Measurements from ENCODE around the gene EGFL8. TPM values are rescaled to one million over a fixed set of nuclear protein-coding genes. Genes with fewer than 3 reads are reported as not detected.
A peak's percentile ranks its signal among the peaks of the same experiment; 100 is the strongest.

The EGFL8 gene
- total and polyA plus RNA-seq, 2 experiments from 2014 or later = 2.2 to 3.8 TPM

GRCh38 chr6:32194388-32194787 is 30.0 kb downstream of the EGFL8 start:
- 99% methylated on average over 4 of the region's 4 CpGs for WGBS, 2 experiments (ENCODE audit: low coverage in 1 of 2, low lambda C conversion rate in 2 of 2, missing lambda C conversion rate in 2 of 2)
- Histone ChIP-seq H3K4me2 (ENCODE audit: unreplicated experiment) (peak overlapping the region; percentile 95), H3K27ac (peak overlapping the region; percentile 91), H3K4me3 (peak overlapping the region; percentile 80; the same call in 1 of the 2 replicates), H3K9me3 (ENCODE audit: low read depth) (no peaks in the 10 kb centered on the region), H3K9me2 (ENCODE audit: insufficient read depth) (no peaks in the 10 kb centered on the region), H4K20me1 (ENCODE audit: insufficient read depth) (no peaks in the 10 kb centered on the region), H3F3A (ENCODE audit: insufficient read depth) (peaks cover 13% of the 10 kb centered on the region), H3K79me2 (ENCODE audit: insufficient read depth) (peaks cover 12% of the 10 kb centered on the region), H3K9ac (peak overlapping the region; percentile 89), H3K4me1 (ENCODE audit: insufficient read depth) (peaks cover 28% of the 10 kb centered on the region), H3K27me3 (replicated peaks; ENCODE audit: insufficient read depth) (no peaks in the 10 kb centered on the region), H3K36me3 (ENCODE audit: low read depth) (no peaks in the 10 kb centered on the region), H2AFZ (peak overlapping the region; percentile 78; the same call in 1 of the 2 replicates)
- no peak for DNase-seq
- in situ Hi-C loops (cut with MboI) = no loop called here
- TF ChIP-seq EZH2 (IDR thresholded peaks at IDR 0.05; ENCODE audit: insufficient read depth, poor library complexity, severe bottlenecking) = no peak
- TF ChIP-seq EZH2phosphoT487 (IDR thresholded peaks at IDR 0.05; ENCODE audit: insufficient read depth, low read depth) = no peak

- no peaks in the 10 kb centered on the region for H4K20me1 ChIP-seq (ENCODE audit: insufficient read depth)
- H3K36me3 ChIP-seq (ENCODE audit: low read depth) = no peaks in the 10 kb centered on the region
- no peaks in the 10 kb centered on the region for H3K9me3 ChIP-seq (ENCODE audit: low read depth)
- H3K4me2 ChIP-seq (ENCODE audit: unreplicated experiment) = peak overlapping the region; percentile 95
- no peaks in the 10 kb centered on the region for H3K27me3 ChIP-seq (replicated peaks; ENCODE audit: insufficient read depth)
- H3K4me3 ChIP-seq = peak overlapping the region; percentile 80
- H3K9ac ChIP-seq = peak overlapping the region; percentile 89
- peaks cover 5% of the 10 kb centered on the region for H3K79me2 ChIP-seq (ENCODE audit: insufficient read depth)
- 11% methylated on average over 15 of the region's 15 CpGs for WGBS, 2 experiments (ENCODE audit: low coverage in 1 of 2, low lambda C conversion rate in 2 of 2, missing lambda C conversion rate in 2 of 2)
- TF ChIP-seq EZH2phosphoT487 (IDR thresholded peaks at IDR 0.05; ENCODE audit: insufficient read depth, low read depth) = no peak
- TF ChIP-seq EZH2 (IDR thresholded peaks at IDR 0.05; ENCODE audit: insufficient read depth, poor library complexity, severe bottlenecking) = no peak
- peak overlapping the region; percentile 78 for H2AFZ ChIP-seq
- peak overlapping the region; percentile 91 for H3K27ac ChIP-seq
- no peaks in the 10 kb centered on the region for H3K9me2 ChIP-seq (ENCODE audit: insufficient read depth)
- in situ Hi-C loops (cut with MboI) = no loop called here
- peak; percentile 82 for DNase-seq
- peaks cover 13% of the 10 kb centered on the region for H3F3A ChIP-seq (ENCODE audit: insufficient read depth)
- peaks cover 28% of the 10 kb centered on the region for H3K4me1 ChIP-seq (ENCODE audit: insufficient read depth)
These were observed 30.6 kb downstream of the EGFL8 start for GRCh38 chr6:32194825-32195651.

- Histone ChIP-seq H3K27ac (no peak overlapping the region), H4K20me1 (ENCODE audit: insufficient read depth) (no peaks in the 10 kb centered on the region), H3K4me2 (ENCODE audit: unreplicated experiment) (no peak overlapping the region), H3K27me3 (replicated peaks; ENCODE audit: insufficient read depth) (no peaks in the 10 kb centered on the region), H3K9me2 (ENCODE audit: insufficient read depth) (no peaks in the 10 kb centered on the region), H3K4me3 (no peak overlapping the region), H3K9ac (peak overlapping the region; percentile 89; the same call in 1 of the 2 replicates), H3K4me1 (ENCODE audit: insufficient read depth) (peaks cover 25% of the 10 kb centered on the region), H3K9me3 (ENCODE audit: low read depth) (no peaks in the 10 kb centered on the region), H3K36me3 (ENCODE audit: low read depth) (no peaks in the 10 kb centered on the region), H3K79me2 (ENCODE audit: insufficient read depth) (no peaks in the 10 kb centered on the region), H2AFZ (no peak overlapping the region), H3F3A (ENCODE audit: insufficient read depth) (peaks cover 13% of the 10 kb centered on the region)
- TF ChIP-seq EZH2 (IDR thresholded peaks at IDR 0.05; ENCODE audit: insufficient read depth, poor library complexity, severe bottlenecking) = no peak
- no peak for TF ChIP-seq EZH2phosphoT487 (IDR thresholded peaks at IDR 0.05; ENCODE audit: insufficient read depth, low read depth)
- WGBS, 2 experiments (ENCODE audit: low coverage in 1 of 2, low lambda C conversion rate in 2 of 2, missing lambda C conversion rate in 2 of 2) = 1% methylated on average over 19 to 21 of the region's 25 CpGs
- in situ Hi-C loops (cut with MboI) = no loop called here
- DNase-seq = peak; percentile 100
These were observed 31.2 kb downstream of the EGFL8 start for GRCh38 chr6:32195652-32195901.

- WGBS, 2 experiments (ENCODE audit: low coverage in 1 of 2, low lambda C conversion rate in 2 of 2, missing lambda C conversion rate in 2 of 2) = 0 to 1% methylated on average over 51 to 58 of the region's 58 CpGs
- peak; percentile 89 for DNase-seq
- no peak for TF ChIP-seq EZH2phosphoT487 (IDR thresholded peaks at IDR 0.05; ENCODE audit: insufficient read depth, low read depth)
- TF ChIP-seq EZH2 (IDR thresholded peaks at IDR 0.05; ENCODE audit: insufficient read depth, poor library complexity, severe bottlenecking) = no peak
- H3K27ac ChIP-seq = peak overlapping the region; percentile 97
- peak overlapping the region; percentile 97 for H3K9ac ChIP-seq
- no peaks in the 10 kb centered on the region for H4K20me1 ChIP-seq (ENCODE audit: insufficient read depth)
- in situ Hi-C loops (cut with MboI) = no loop called here
- H3K4me2 ChIP-seq (ENCODE audit: unreplicated experiment) = peak overlapping the region; percentile 81
- H3K27me3 ChIP-seq (replicated peaks; ENCODE audit: insufficient read depth) = no peaks in the 10 kb centered on the region
- peaks cover 25% of the 10 kb centered on the region for H3K4me1 ChIP-seq (ENCODE audit: insufficient read depth)
- peak overlapping the region; percentile 82 for H3K4me3 ChIP-seq
- H2AFZ ChIP-seq = peak overlapping the region; percentile 62
- peaks cover 13% of the 10 kb centered on the region for H3F3A ChIP-seq (ENCODE audit: insufficient read depth)
- H3K36me3 ChIP-seq (ENCODE audit: low read depth) = no peaks in the 10 kb centered on the region
- no peaks in the 10 kb centered on the region for H3K9me2 ChIP-seq (ENCODE audit: insufficient read depth)
- H3K9me3 ChIP-seq (ENCODE audit: low read depth) = no peaks in the 10 kb centered on the region
- H3K79me2 ChIP-seq (ENCODE audit: insufficient read depth) = no peaks in the 10 kb centered on the region
These were observed 31.7 kb downstream of the EGFL8 start for GRCh38 chr6:32195902-32196681.
